ENCODE measurements around the gene FMOD.
A peak's percentile ranks its signal among the peaks of the same experiment; 100 is the strongest.

The FMOD gene

DNA sequence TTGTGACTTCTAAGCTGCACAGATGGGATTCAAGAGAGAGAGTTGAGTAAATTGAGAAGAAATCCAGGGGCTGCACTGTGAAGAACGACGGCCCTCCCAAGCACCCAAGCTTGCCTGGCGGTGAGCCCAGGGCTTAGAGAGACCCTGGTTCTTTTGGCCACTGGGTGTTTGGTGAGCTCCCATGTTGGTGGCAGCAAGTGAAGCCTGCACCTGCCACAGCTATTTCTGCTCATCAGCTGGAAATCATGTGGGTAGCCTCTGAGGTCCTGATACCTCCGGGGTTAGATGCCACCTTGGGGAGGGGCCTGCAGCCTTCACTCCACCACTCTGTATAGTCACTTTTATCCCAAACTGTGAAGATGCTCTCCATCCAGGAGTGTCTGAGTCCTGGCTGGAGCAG lies 51.8 kb downstream of the FMOD start:
- Histone ChIP-seq H3K4me3 (IDR thresholded peaks at IDR 0.05; ENCODE audit: insufficient read depth, low read depth, low read length) (peak overlapping the region; percentile 44), H3K79me2 (ENCODE audit: insufficient read depth, low read depth) (peaks cover 7% of the 10 kb centered on the region; the same call in 1 of the 2 replicates), H3K36me3 (ENCODE audit: insufficient read depth) (no peaks in the 10 kb centered on the region), H3K27me3 (ENCODE audit: insufficient read depth, low read depth) (no peaks in the 10 kb centered on the region), H3K4me1 (ENCODE audit: low read depth, poor library complexity, severe bottlenecking) (peaks cover 100% of the 10 kb centered on the region), H3K4me2 (peak overlapping the region; percentile 95), H4K20me1 (ENCODE audit: insufficient read depth) (no peaks in the 10 kb centered on the region), H3K9ac (peak overlapping the region; percentile 46), H3K27ac (peak overlapping the region; percentile 84), H2AFZ (ENCODE audit: low read depth) (peak overlapping the region; percentile 15; the same call in 1 of the 2 replicates)
- TF ChIP-seq, protein P1, sequence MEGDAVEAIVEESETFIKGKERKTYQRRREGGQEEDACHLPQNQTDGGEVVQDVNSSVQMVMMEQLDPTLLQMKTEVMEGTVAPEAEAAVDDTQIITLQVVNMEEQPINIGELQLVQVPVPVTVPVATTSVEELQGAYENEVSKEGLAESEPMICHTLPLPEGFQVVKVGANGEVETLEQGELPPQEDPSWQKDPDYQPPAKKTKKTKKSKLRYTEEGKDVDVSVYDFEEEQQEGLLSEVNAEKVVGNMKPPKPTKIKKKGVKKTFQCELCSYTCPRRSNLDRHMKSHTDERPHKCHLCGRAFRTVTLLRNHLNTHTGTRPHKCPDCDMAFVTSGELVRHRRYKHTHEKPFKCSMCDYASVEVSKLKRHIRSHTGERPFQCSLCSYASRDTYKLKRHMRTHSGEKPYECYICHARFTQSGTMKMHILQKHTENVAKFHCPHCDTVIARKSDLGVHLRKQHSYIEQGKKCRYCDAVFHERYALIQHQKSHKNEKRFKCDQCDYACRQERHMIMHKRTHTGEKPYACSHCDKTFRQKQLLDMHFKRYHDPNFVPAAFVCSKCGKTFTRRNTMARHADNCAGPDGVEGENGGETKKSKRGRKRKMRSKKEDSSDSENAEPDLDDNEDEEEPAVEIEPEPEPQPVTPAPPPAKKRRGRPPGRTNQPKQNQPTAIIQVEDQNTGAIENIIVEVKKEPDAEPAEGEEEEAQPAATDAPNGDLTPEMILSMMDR (conservative IDR thresholded peaks at IDR 0.05; ENCODE audit: low read depth, low read length) = no peak

DNA sequence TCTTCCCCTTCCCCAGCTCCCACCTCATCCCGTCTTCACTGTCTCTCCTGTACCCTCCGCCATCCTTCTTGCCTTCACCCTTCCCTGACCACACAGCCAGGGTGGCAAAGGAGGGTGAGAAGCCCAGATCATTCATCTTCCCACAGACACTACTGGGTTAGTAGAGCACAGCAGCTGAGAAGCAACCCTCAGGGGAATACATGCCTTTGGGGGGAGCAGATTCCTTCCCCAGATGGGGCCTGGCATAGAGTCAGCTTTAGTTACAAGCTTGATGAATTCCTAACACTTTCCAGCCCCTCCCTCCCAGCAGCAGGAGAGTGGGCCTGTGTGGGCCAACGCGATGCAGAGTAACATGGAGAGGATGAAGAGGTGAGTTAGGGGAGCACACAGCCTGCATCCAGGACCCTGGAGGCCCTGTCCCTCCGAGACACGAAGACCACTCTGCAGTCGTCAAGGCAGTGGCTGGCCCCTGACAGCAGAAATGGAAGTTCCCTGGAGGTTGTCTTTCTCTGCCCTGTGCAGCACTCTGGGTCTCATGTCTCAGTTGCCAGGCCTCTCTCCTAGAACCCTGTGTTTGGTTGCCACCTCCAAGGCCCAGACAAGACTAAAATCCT lies 54.4 kb downstream of the FMOD start:
- Histone ChIP-seq H3K79me2 (ENCODE audit: insufficient read depth, low read depth) (no peaks in the 10 kb centered on the region), H3K27me3 (ENCODE audit: insufficient read depth, low read depth) (no peaks in the 10 kb centered on the region), H4K20me1 (ENCODE audit: insufficient read depth) (no peaks in the 10 kb centered on the region), H3K9ac (no peak overlapping the region), H3K4me3 (IDR thresholded peaks at IDR 0.05; ENCODE audit: insufficient read depth, low read depth, low read length) (no peak overlapping the region), H3K4me2 (no peak overlapping the region; the same call in 1 of the 2 replicates), H3K36me3 (ENCODE audit: insufficient read depth) (no peaks in the 10 kb centered on the region), H3K27ac (no peak overlapping the region; the same call in 1 of the 2 replicates), H2AFZ (ENCODE audit: low read depth) (no peak overlapping the region), H3K4me1 (ENCODE audit: low read depth, poor library complexity, severe bottlenecking) (peaks cover 100% of the 10 kb centered on the region)
- TF ChIP-seq, protein P1 (conservative IDR thresholded peaks at IDR 0.05; ENCODE audit: low read depth, low read length) = no peak

DNA sequence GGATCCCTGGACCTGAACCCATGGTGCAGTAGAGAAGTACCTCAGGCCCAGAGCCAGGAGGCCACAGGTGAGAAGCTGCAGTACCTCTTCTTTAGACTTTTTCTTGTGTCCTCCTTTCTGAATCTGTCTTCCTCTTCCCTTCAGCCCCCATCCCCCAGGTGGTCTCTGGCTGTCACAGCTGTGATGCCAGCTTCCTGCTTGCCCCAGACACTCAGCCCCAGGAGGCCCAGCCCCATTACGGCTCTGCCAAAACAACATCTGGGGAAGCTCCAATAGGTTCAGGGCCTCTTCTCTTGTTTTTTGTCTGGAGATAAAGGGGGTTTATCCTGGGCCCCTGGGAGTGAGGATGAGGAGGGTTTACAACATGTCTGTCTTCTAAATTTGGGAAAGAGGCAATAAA lies 55.1 kb downstream of the FMOD start:
- Histone ChIP-seq H2AFZ (ENCODE audit: low read depth) (no peak overlapping the region), H3K27ac (peak overlapping the region; percentile 41; the same call in 1 of the 2 replicates)

DNA sequence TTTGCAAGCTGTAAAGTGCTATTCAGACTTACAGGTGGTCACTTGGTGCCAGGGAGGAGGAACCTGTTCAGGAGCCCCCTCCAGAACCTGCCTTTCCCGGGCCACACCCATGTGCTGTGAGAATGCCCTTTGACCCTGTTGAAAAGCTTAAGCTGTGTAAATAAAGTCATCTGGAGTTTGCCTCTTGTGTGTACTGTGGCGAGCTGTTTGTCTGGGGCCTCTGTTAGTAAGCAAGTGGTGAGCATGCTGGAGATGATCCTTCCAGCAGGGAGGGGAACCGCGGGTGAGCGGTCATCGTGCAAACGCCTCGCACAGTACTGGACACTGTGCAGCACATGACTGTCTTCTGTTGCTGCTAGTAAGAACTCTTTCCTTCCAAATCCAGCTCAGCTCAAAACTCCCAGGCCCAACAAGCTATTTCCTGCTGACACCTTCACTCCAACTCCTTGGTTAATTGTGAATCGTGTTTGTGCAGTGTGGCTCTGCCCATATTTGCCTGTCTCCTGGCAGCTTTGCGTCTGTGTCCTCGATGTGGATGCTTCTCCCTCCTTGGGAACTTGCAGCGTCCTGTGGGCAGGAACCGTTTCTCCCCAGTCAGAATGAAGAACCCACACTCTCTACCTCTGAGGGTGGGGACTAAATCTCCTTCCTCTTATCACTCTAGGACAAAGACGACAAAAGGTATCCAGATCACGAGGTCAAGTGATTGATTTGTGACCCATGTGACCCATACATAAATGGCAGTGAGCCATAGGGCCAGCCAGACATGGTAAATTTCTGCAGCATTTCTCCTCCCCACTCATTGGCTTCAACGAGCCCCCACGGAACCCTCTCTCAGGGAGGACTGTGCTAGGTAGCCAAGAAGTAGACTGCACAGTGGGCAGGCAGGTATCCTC lies 59.5 kb downstream of the FMOD start:
- peaks cover 96% of the 10 kb centered on the region for H3K4me1 ChIP-seq (ENCODE audit: low read depth, poor library complexity, severe bottlenecking)
- H3K27me3 ChIP-seq (ENCODE audit: insufficient read depth, low read depth) = no peaks in the 10 kb centered on the region
- H3K27ac ChIP-seq = peak overlapping the region; percentile 98
- peak overlapping the region; percentile 41; the same call in 1 of the 2 replicates for H2AFZ ChIP-seq (ENCODE audit: low read depth)
- H3K4me3 ChIP-seq (IDR thresholded peaks at IDR 0.05; ENCODE audit: insufficient read depth, low read depth, low read length) = no peak overlapping the region
- peak overlapping the region; percentile 89 for H3K9ac ChIP-seq
- no peaks in the 10 kb centered on the region for H3K79me2 ChIP-seq (ENCODE audit: insufficient read depth, low read depth)
- peak overlapping the region; percentile 95 for H3K4me2 ChIP-seq
- no peaks in the 10 kb centered on the region for H3K36me3 ChIP-seq (ENCODE audit: insufficient read depth)
- no peaks in the 10 kb centered on the region for H4K20me1 ChIP-seq (ENCODE audit: insufficient read depth)
- TF ChIP-seq, protein P1 (conservative IDR thresholded peaks at IDR 0.05; ENCODE audit: low read depth, low read length) = no peak

More for the DNA sequence above, 55.1 kb downstream of the FMOD start:
- Histone ChIP-seq H3K4me1 (ENCODE audit: low read depth, poor library complexity, severe bottlenecking) (peaks cover 100% of the 10 kb centered on the region), H3K4me2 (peak overlapping the region; percentile 18; the same call in 1 of the 2 replicates), H3K27me3 (ENCODE audit: insufficient read depth, low read depth) (no peaks in the 10 kb centered on the region), H3K36me3 (ENCODE audit: insufficient read depth) (no peaks in the 10 kb centered on the region), H4K20me1 (ENCODE audit: insufficient read depth) (no peaks in the 10 kb centered on the region), H3K79me2 (ENCODE audit: insufficient read depth, low read depth) (no peaks in the 10 kb centered on the region), H3K4me3 (IDR thresholded peaks at IDR 0.05; ENCODE audit: insufficient read depth, low read depth, low read length) (no peak overlapping the region), H3K9ac (no peak overlapping the region)
- TF ChIP-seq, protein P1 (conservative IDR thresholded peaks at IDR 0.05; ENCODE audit: low read depth, low read length) = no peak

Data from KMS-11 (cell line).